Thyroid gland (tissue), 4 donors: ENCODE data around the gene LIFR. TPM values are rescaled to one million over a fixed set of nuclear protein-coding genes. Genes with fewer than 3 reads are reported as not detected.
"Not testable (repeated sequence)": the region's sequence is repeated elsewhere in the genome, so short reads cannot be mapped to it uniquely, and the experiment has no call there.

ENCODE experiments used
- DNase-seq, 2 donors: peaks; one replicate each; pipeline ENCODE4 v3.0.0-alpha.2; 2019
- H3K27ac ChIP-seq, 3 donors: fragments of 200-600 bp; sonication (generic); 1 replicate in 2 of 3; 2 replicates in 1 of 3; pipeline ENCODE4 v1.5.1; 2016 to 2019; ENCODE audit warnings: mild to moderate bottlenecking in 1 of 3, moderate library complexity in 1 of 3
- H3K27me3 ChIP-seq: fragments of 200-600 bp; sonication (generic); one replicate; pipeline ENCODE4 v1.5.1; 2019
- H3K36me3 ChIP-seq, 2 donors: fragments of 200-600 bp; sonication (generic); one replicate each; pipeline ENCODE4 v1.5.1; 2016 to 2019
- H3K4me1 ChIP-seq, 2 donors: fragments of 200-600 bp; sonication (generic); one replicate each; pipeline ENCODE4 v1.5.1; 2017 to 2019
- H3K4me3 ChIP-seq, 3 donors: fragments of 200-600 bp; sonication (generic); replicated peaks in 1 of 3; 1 replicate in 2 of 3; 2 replicates in 1 of 3; pipeline ENCODE4 v1.5.1; 2016; ENCODE audit warnings: mild to moderate bottlenecking in 1 of 3
- H3K9me3 ChIP-seq: fragments of 200-600 bp; sonication (generic); one replicate; pipeline ENCODE4 v1.5.1; 2017
- CTCF ChIP-seq, 6 experiments: fragments of 200-600 bp in 3 of 6; fragments of 450-650 bp in 3 of 6; sonication (generic) in 3 of 6; IDR thresholded peaks; one replicate each; pipeline ENCODE4 v1.5.1; 2016 to 2019; ENCODE audit warnings: antibody characterized with exemption in 6 of 6, mild to moderate bottlenecking in 2 of 6, inconsistent platforms in 1 of 6, moderate library complexity in 1 of 6
- POLR2A ChIP-seq, 2 donors: fragments of 450-650 bp; IDR thresholded peaks; one replicate each; pipeline ENCODE4 v1.6.1; 2017; ENCODE audit warnings: antibody characterized with exemption in 2 of 2, mild to moderate bottlenecking in 2 of 2, moderate library complexity in 1 of 2
- WGBS, 2 donors: methylation state at CpG; one replicate each; pipeline ENCODE4 v1.1.5; 2017; 5-methylcytosine and 5-hydroxymethylcytosine counted together
- intact Hi-C: fragments of 100-400 bp; cut with DNase I; formaldehyde crosslinking; loops from one replicate; pipeline ENCODE4 v1.15.1; 2023
- total RNA-seq, 4 donors: library from RNA; depleted of rRNA; stranded (reverse); fragments of >200 nt; gene quantifications; one replicate each; pipeline ENCODE4 v1.2.3, GENCODE V29; 2016

LIFR gene
- total RNA-seq, 4 donors from 2014 or later, result 172 to 446 (median 233) TPM

- WGBS, 2 donors, result 84% methylated on average over 4 of the region's 4 CpGs
- Histone ChIP-seq H3K9me3 (no peaks in the 10 kb centered on the region), H3K27ac (no peak overlapping the region), H3K27me3 (no peaks in the 10 kb centered on the region), H3K4me1 (peaks cover 0 to 18% of the 10 kb centered on the region in 2 donors), H3K4me3 (no peak overlapping the region), H3K36me3 (no peaks in the 10 kb centered on the region)
- intact Hi-C loops, result no loop called here
- TF ChIP-seq CTCF (IDR thresholded peaks at IDR 0.05), result no peak
- TF ChIP-seq POLR2A (IDR thresholded peaks at IDR 0.05), result no peak
- DNase-seq, result no peak
Observed at GRCh38 chr5:38601863-38602298, 45.4 kb upstream of the LIFR start.

- H3K27ac ChIP-seq, result peak overlapping the region in 1 of 3 donors; percentile 4
Observed at GRCh38 chr5:38601133-38601862, 44.9 kb upstream of the LIFR start.

GRCh38 chr5:38600329-38601045 is 44.0 kb upstream of the LIFR start:
- DNase-seq, result no peak
- Histone ChIP-seq H3K9me3 (no peaks in the 10 kb centered on the region), H3K4me1 (peaks cover 0 to 18% of the 10 kb centered on the region in 2 donors), H3K27me3 (no peaks in the 10 kb centered on the region), H3K4me3 (no peak overlapping the region), H3K36me3 (no peaks in the 10 kb centered on the region), H3K27ac (peak overlapping the region in 1 of 3 donors; percentile 4)
- 86 to 91% methylated on average over 3 of the region's 3 CpGs for WGBS, 2 donors
- intact Hi-C loops, result no loop called here
- no peak for TF ChIP-seq POLR2A (IDR thresholded peaks at IDR 0.05)
- TF ChIP-seq CTCF (IDR thresholded peaks at IDR 0.05), result no peak

More at GRCh38 chr5:38601133-38601862, 44.9 kb upstream of the LIFR start:
- peaks cover 0 to 18% of the 10 kb centered on the region in 2 donors for H3K4me1 ChIP-seq
- WGBS, 2 donors, result 68 to 76% methylated on average over 5 of the region's 5 CpGs
- no peak for DNase-seq
- H3K4me3 ChIP-seq, result no peak overlapping the region
- H3K9me3 ChIP-seq, result no peaks in the 10 kb centered on the region
- H3K27me3 ChIP-seq, result no peaks in the 10 kb centered on the region
- TF ChIP-seq POLR2A (IDR thresholded peaks at IDR 0.05) (no peak), CTCF (IDR thresholded peaks at IDR 0.05) (no peak)
- H3K36me3 ChIP-seq, result no peaks in the 10 kb centered on the region
- intact Hi-C loops, result no loop called here

- DNase-seq, H3K36me3 ChIP-seq, H3K27me3 ChIP-seq, H3K27ac ChIP-seq, H3K4me3 ChIP-seq, H3K9me3 ChIP-seq, intact Hi-C loops: not testable (repeated sequence)
- peaks cover 0 to 18% of the 10 kb centered on the region in 2 donors for H3K4me1 ChIP-seq
Observed at GRCh38 chr5:38599751-38600150, 43.3 kb upstream of the LIFR start.

- no peaks in the 10 kb centered on the region for H3K36me3 ChIP-seq
- no peaks in the 10 kb centered on the region for H3K27me3 ChIP-seq
- intact Hi-C loops, result no loop called here
- H3K4me3 ChIP-seq, result no peak overlapping the region
- H3K27ac ChIP-seq, result no peak overlapping the region
- no peaks in the 10 kb centered on the region for H3K9me3 ChIP-seq
- DNase-seq, result no peak
- 92 to 97% methylated on average over 2 of the region's 2 CpGs for WGBS, 2 donors
- TF ChIP-seq CTCF (IDR thresholded peaks at IDR 0.05), result no peak
- TF ChIP-seq POLR2A (IDR thresholded peaks at IDR 0.05), result no peak
- peaks cover 0 to 18% of the 10 kb centered on the region in 2 donors for H3K4me1 ChIP-seq
Observed at GRCh38 chr5:38598994-38599617, 42.7 kb upstream of the LIFR start.
